HG03571 (cell line): ENCODE results near the gene EPDR1.

Experiments used
- ATAC-seq: cut with Tn5 transposase; IDR thresholded peaks from one replicate; pipeline ENCODE4 v1.9.1; 2021; ENCODE audit not compliant: unreplicated experiment

Gene EPDR1

GRCh38 chr7:37920305-37920848 is at the start of gene EPDR1:
Gene EPDR1 (plus strand): TSS chr7:37920640. CDS start chr7:37920940, 300 bp downstream.
- peak; percentile 51 for ATAC-seq

GRCh38 chr7:37882086-37882485 is 38.4 kb upstream of the EPDR1 start:
- ATAC-seq = no peak

GRCh38 chr7:37893359-37893758 is 27.1 kb upstream of the EPDR1 start:
- ATAC-seq = no peak

GRCh38 chr7:37894671-37895070 is 25.8 kb upstream of the EPDR1 start:
- ATAC-seq = no peak

- no peak for ATAC-seq
Measured at GRCh38 chr7:37899712-37900247, 20.7 kb upstream of the EPDR1 start.

GRCh38 chr7:37901236-37901827 is 19.1 kb upstream of the EPDR1 start:
- no peak for ATAC-seq

GRCh38 chr7:37901890-37902524 is 18.4 kb upstream of the EPDR1 start:
- no peak for ATAC-seq

- no peak for ATAC-seq
Measured at GRCh38 chr7:37908221-37908788, 12.1 kb upstream of the EPDR1 start.

- no peak for ATAC-seq
Measured at GRCh38 chr7:37912756-37913155, 7.7 kb upstream of the EPDR1 start.

GRCh38 chr7:37915438-37915837 is 5.0 kb upstream of the EPDR1 start:
- ATAC-seq = no peak

GRCh38 chr7:37916017-37916672 is 4.3 kb upstream of the EPDR1 start:
- no peak for ATAC-seq

GRCh38 chr7:37916673-37917660 is 3.5 kb upstream of the EPDR1 start, which contains the start of gene SFRP4:
Gene SFRP4 (minus strand): TSS chr7:37916817. CDS start chr7:37916537, 280 bp downstream.
- peak; percentile 40 for ATAC-seq

- ATAC-seq = no peak
Measured at GRCh38 chr7:37918526-37918925, 1.9 kb upstream of the EPDR1 start.

GRCh38 chr7:37920849-37921805 is 687 bp downstream of the EPDR1 start:
- peak; percentile 54 for ATAC-seq

- no peak for ATAC-seq
Measured at GRCh38 chr7:37921876-37922275, 1.4 kb downstream of the EPDR1 start.

- ATAC-seq = no peak
Measured at GRCh38 chr7:37923996-37924395, 3.6 kb downstream of the EPDR1 start.

- no peak for ATAC-seq
Measured at GRCh38 chr7:37924491-37925041, 4.1 kb downstream of the EPDR1 start.

- no peak for ATAC-seq
Measured at GRCh38 chr7:37925620-37926019, 5.2 kb downstream of the EPDR1 start.
